Thyroid gland (tissue), 4 donors: ENCODE data around the gene FBLN1.

Experiments used
- POLR2A ChIP-seq, 2 donors: fragments of 450-650 bp; IDR thresholded peaks; one replicate each; pipeline ENCODE4 v1.6.1; 2017; ENCODE audit warnings: antibody characterized with exemption in 2 of 2, mild to moderate bottlenecking in 2 of 2, moderate library complexity in 1 of 2
- TF ChIP-seq, protein P1 (sequence below), 6 experiments: fragments of 200-600 bp in 3 of 6; fragments of 450-650 bp in 3 of 6; sonication (generic) in 3 of 6; IDR thresholded peaks; one replicate each; pipeline ENCODE4 v1.5.1; 2016 to 2019; ENCODE audit warnings: antibody characterized with exemption in 6 of 6, mild to moderate bottlenecking in 2 of 6, inconsistent platforms in 1 of 6, moderate library complexity in 1 of 6

DNA sequence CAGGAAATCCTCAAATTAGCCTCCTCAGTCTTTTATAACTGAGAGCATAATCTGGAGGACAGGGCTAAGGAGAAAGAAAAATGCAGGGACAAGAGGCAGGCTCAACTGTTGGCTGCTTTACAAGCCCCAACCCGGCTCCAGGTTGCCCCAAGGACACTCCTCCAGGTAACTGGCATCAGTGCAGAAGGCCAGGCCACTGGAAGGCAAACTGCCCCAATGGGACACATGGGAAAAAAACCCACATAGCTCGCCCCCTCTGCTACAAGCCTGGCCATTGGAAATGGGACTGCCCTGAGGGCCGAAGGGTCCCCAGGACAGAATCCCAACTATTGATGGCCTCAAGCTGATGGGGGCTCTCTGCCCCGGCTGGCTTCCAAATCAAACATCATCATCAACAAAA is 17.9 kb upstream of the FBLN1 start:
- TF ChIP-seq, protein P1, sequence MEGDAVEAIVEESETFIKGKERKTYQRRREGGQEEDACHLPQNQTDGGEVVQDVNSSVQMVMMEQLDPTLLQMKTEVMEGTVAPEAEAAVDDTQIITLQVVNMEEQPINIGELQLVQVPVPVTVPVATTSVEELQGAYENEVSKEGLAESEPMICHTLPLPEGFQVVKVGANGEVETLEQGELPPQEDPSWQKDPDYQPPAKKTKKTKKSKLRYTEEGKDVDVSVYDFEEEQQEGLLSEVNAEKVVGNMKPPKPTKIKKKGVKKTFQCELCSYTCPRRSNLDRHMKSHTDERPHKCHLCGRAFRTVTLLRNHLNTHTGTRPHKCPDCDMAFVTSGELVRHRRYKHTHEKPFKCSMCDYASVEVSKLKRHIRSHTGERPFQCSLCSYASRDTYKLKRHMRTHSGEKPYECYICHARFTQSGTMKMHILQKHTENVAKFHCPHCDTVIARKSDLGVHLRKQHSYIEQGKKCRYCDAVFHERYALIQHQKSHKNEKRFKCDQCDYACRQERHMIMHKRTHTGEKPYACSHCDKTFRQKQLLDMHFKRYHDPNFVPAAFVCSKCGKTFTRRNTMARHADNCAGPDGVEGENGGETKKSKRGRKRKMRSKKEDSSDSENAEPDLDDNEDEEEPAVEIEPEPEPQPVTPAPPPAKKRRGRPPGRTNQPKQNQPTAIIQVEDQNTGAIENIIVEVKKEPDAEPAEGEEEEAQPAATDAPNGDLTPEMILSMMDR (IDR thresholded peaks at IDR 0.05) = no peak
- no peak for TF ChIP-seq POLR2A (IDR thresholded peaks at IDR 0.05)
